Glutamatergic neuron (in vitro differentiated cells): ENCODE results near the gene HOXD3. TPM values are rescaled to one million over a fixed set of nuclear protein-coding genes. Genes with fewer than 3 reads are reported as not detected.

Experiments
- DNase-seq: peaks from one replicate; pipeline ENCODE4 v3.0.0; 2022
- H3K27ac Mint-ChIP-seq: one replicate; pipeline ENCODE4 v1.8.0; 2020; ENCODE audit warnings: mild to moderate bottlenecking, mixed read lengths, inconsistent platforms; ENCODE audit not compliant: unreplicated experiment
- H3K27me3 Mint-ChIP-seq: one replicate; pipeline ENCODE4 v1.8.0; 2020; ENCODE audit warnings: mild to moderate bottlenecking, moderate library complexity, mixed read lengths, inconsistent platforms; ENCODE audit not compliant: unreplicated experiment
- H3K36me3 Mint-ChIP-seq: one replicate; pipeline ENCODE4 v1.8.0; 2020; ENCODE audit warnings: mild to moderate bottlenecking, mixed read lengths, inconsistent platforms; ENCODE audit not compliant: unreplicated experiment
- H3K4me1 Mint-ChIP-seq: one replicate; pipeline ENCODE4 v1.8.0; 2020; ENCODE audit warnings: mild to moderate bottlenecking, low read depth, mixed read lengths, inconsistent platforms; ENCODE audit not compliant: unreplicated experiment
- H3K4me3 Mint-ChIP-seq: one replicate; pipeline ENCODE4 v1.8.0; 2020; ENCODE audit warnings: mild to moderate bottlenecking, mixed read lengths, inconsistent platforms; ENCODE audit not compliant: unreplicated experiment
- H3K9me3 Mint-ChIP-seq: one replicate; pipeline ENCODE4 v1.8.0; 2020; ENCODE audit warnings: mild to moderate bottlenecking, moderate library complexity, mixed read lengths, inconsistent platforms; ENCODE audit not compliant: unreplicated experiment
- total RNA-seq: library from RNA; stranded (reverse); fragmentation: NEBNext Ultra II Directional; extraction: Animal tissue kit (Norgen Biotek cat#: 25700); gene quantifications from one replicate; pipeline ENCODE4 v1.2.1, GENCODE V29; 2021; ENCODE audit not compliant: unreplicated experiment
- TF ChIP-seq, protein P1 (sequence below): fragments of 200-600 bp; sonication (generic); IDR thresholded peaks from one replicate; pipeline ENCODE4 v1.5.0; 2021; ENCODE audit not compliant: partially characterized antibody, unreplicated experiment

HOXD3 gene
- total RNA-seq, 1 donor from 2014 or later, result not detected

- H3K4me3 Mint-ChIP-seq, result peak overlapping the region; percentile 56
- TF ChIP-seq, protein P1, sequence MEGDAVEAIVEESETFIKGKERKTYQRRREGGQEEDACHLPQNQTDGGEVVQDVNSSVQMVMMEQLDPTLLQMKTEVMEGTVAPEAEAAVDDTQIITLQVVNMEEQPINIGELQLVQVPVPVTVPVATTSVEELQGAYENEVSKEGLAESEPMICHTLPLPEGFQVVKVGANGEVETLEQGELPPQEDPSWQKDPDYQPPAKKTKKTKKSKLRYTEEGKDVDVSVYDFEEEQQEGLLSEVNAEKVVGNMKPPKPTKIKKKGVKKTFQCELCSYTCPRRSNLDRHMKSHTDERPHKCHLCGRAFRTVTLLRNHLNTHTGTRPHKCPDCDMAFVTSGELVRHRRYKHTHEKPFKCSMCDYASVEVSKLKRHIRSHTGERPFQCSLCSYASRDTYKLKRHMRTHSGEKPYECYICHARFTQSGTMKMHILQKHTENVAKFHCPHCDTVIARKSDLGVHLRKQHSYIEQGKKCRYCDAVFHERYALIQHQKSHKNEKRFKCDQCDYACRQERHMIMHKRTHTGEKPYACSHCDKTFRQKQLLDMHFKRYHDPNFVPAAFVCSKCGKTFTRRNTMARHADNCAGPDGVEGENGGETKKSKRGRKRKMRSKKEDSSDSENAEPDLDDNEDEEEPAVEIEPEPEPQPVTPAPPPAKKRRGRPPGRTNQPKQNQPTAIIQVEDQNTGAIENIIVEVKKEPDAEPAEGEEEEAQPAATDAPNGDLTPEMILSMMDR, result no peak
- H3K4me1 Mint-ChIP-seq, result peaks cover 17% of the 10 kb centered on the region
Measured at GRCh38 chr2:176172895-176173566, 15.9 kb downstream of the HOXD3 start.

DNA sequence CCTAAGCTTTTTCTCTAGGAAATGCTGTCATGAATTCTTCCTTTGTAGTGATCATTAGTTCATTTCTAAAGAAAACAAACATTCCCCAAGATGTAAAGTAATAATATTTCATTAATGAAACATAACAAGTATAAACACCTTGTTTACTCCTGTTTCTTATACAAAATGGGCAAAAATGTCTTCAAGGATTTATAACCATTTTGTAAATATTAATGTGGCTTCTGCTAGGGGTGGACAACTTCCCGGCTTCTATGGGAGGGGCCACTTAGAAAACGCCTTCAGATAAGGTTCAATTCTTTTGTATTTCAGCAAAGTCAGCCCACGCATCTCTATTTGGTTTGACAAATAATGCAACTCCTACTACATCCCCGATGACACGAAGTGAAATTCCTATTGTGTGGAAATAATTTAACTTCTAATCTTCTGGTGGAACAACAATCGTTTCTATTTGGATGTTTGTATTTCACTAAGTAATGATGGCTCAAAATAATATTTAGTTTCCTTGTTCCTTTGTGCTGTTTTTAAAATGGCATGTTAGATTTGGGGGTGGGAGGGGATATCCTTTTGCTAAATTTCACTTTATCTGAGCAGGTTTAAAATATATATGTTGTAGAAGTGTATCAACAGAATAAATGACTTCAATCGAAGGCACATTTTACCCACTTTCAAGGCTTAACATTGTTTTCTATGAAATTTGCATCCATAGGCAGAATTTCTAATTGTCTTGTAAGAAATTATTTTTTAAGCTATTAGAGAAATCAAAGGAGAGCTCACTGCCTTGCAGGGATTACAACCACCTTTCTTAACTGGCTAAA is 16.7 kb downstream of the HOXD3 start:
- H3K4me1 Mint-ChIP-seq, result peaks cover 17% of the 10 kb centered on the region
- TF ChIP-seq, protein P1, result no peak
- H3K27me3 Mint-ChIP-seq, result peaks cover 40% of the 10 kb centered on the region
- peak overlapping the region; percentile 83 for H3K4me3 Mint-ChIP-seq
- peaks cover 7% of the 10 kb centered on the region for H3K9me3 Mint-ChIP-seq
- no peak overlapping the region for H3K27ac Mint-ChIP-seq
- no peak for DNase-seq
- H3K36me3 Mint-ChIP-seq, result peaks cover 12% of the 10 kb centered on the region

More at GRCh38 chr2:176172895-176173566, 15.9 kb downstream of the HOXD3 start:
- no peak for DNase-seq
- Mint-ChIP-seq H3K36me3 (peaks cover 12% of the 10 kb centered on the region), H3K27me3 (peaks cover 37% of the 10 kb centered on the region), H3K9me3 (peaks cover 7% of the 10 kb centered on the region), H3K27ac (no peak overlapping the region)

GRCh38 chr2:176174382-176174823 is 17.3 kb downstream of the HOXD3 start:
- Mint-ChIP-seq H3K27me3 (peaks cover 42% of the 10 kb centered on the region), H3K27ac (no peak overlapping the region), H3K36me3 (peaks cover 12% of the 10 kb centered on the region), H3K4me3 (peak overlapping the region; percentile 83), H3K4me1 (peaks cover 17% of the 10 kb centered on the region), H3K9me3 (peaks cover 10% of the 10 kb centered on the region)
- DNase-seq, result no peak
- TF ChIP-seq, protein P1, result no peak

- peak; percentile 67 for DNase-seq
- Mint-ChIP-seq H3K27me3 (peaks cover 44% of the 10 kb centered on the region), H3K27ac (peak overlapping the region; percentile 12)
Measured at GRCh38 chr2:176174824-176175708, 18.0 kb downstream of the HOXD3 start.

More at GRCh38 chr2:176174824-176175708, 18.0 kb downstream of the HOXD3 start:
- peaks cover 17% of the 10 kb centered on the region for H3K4me1 Mint-ChIP-seq
- H3K4me3 Mint-ChIP-seq, result peak overlapping the region; percentile 83
- peaks cover 19% of the 10 kb centered on the region for H3K36me3 Mint-ChIP-seq
- H3K9me3 Mint-ChIP-seq, result peaks cover 11% of the 10 kb centered on the region
- TF ChIP-seq, protein P1, result no peak
